ENCODE results near the gene TRAPPC6A. TPM values are rescaled to one million over a fixed set of nuclear protein-coding genes. Genes with fewer than 3 reads are reported as not detected.

Gene TRAPPC6A
- total and polyA plus RNA-seq, 2 of the 13 experiments (the other 11 are each of a cell fraction or from before 2014, with no cell fraction given), result 6.5 to 21.0 TPM

DNA sequence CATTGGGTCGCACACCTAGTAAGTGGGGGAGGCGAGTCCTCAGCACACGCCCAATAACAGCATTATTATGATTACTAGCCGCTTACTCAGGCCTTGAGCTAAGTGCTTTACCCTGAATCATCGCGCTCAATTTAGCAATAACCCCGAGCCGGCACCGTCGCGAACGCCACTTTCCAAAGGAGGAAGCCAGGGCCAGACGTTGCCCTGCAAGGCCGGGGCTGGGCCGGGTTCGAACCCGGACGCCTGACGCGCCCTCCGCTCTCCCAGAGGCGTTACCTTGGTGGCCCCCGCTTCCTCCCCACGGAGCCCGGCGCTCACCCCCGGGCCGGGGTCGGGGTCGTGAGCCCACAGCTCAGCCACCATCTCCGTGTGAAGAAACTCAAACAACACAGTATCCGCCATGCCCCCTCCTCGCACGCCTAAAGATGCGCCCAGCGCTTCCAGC is at the start of gene TRAPPC6A (continued):
- TF ChIP-seq, protein P1, sequence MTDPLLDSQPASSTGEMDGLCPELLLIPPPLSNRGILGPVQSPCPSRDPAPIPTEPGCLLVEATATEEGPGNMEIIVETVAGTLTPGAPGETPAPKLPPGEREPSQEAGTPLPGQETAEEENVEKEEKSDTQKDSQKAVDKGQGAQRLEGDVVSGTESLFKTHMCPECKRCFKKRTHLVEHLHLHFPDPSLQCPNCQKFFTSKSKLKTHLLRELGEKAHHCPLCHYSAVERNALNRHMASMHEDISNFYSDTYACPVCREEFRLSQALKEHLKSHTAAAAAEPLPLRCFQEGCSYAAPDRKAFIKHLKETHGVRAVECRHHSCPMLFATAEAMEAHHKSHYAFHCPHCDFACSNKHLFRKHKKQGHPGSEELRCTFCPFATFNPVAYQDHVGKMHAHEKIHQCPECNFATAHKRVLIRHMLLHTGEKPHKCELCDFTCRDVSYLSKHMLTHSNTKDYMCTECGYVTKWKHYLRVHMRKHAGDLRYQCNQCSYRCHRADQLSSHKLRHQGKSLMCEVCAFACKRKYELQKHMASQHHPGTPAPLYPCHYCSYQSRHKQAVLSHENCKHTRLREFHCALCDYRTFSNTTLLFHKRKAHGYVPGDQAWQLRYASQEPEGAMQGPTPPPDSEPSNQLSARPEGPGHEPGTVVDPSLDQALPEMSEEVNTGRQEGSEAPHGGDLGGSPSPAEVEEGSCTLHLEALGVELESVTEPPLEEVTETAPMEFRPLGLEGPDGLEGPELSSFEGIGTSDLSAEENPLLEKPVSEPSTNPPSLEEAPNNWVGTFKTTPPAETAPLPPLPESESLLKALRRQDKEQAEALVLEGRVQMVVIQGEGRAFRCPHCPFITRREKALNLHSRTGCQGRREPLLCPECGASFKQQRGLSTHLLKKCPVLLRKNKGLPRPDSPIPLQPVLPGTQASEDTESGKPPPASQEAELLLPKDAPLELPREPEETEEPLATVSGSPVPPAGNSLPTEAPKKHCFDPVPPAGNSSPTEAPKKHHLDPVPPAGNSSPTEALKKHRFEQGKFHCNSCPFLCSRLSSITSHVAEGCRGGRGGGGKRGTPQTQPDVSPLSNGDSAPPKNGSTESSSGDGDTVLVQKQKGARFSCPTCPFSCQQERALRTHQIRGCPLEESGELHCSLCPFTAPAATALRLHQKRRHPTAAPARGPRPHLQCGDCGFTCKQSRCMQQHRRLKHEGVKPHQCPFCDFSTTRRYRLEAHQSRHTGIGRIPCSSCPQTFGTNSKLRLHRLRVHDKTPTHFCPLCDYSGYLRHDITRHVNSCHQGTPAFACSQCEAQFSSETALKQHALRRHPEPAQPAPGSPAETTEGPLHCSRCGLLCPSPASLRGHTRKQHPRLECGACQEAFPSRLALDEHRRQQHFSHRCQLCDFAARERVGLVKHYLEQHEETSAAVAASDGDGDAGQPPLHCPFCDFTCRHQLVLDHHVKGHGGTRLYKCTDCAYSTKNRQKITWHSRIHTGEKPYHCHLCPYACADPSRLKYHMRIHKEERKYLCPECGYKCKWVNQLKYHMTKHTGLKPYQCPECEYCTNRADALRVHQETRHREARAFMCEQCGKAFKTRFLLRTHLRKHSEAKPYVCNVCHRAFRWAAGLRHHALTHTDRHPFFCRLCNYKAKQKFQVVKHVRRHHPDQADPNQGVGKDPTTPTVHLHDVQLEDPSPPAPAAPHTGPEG (CRISPR knock-in tag; IDR thresholded peaks at IDR 0.05), result no peak
- no peak for TF ChIP-seq SMAD1 (CRISPR knock-in tag; IDR thresholded peaks at IDR 0.05; ENCODE audit: borderline replicate concordance, low read depth)
- no peak for TF ChIP-seq ZNF614 (CRISPR knock-in tag; IDR thresholded peaks at IDR 0.05; ENCODE audit: borderline replicate concordance)
- TF ChIP-seq ZNF761 (CRISPR knock-in tag; conservative IDR thresholded peaks at IDR 0.05), result no peak
- TF ChIP-seq, protein P2, sequence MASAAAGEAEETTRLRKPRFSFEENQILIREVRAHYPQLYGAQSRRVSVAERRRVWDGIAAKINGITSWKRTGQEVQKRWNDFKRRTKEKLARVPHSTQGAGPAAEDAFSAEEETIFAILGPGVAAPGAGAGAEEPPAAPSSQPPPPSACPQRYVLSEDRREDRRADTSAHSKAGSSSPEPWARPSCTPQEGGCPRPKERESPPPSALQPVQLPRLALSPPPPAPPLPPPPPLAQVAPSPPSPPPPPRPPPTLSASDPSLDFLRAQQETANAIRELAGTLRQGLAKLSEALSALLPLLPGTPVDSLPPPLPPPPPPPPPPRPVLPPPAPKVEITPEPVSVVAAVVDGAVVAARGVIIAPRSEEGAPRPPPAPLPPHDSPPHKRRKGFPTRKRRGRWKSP (CRISPR knock-in tag; IDR thresholded peaks at IDR 0.05), result no peak; the same call in 1 of the 2 replicates
- TF ChIP-seq ZNF510 (CRISPR knock-in tag; IDR thresholded peaks at IDR 0.05; ENCODE audit: low read depth), result no peak
- no peak for TF ChIP-seq MTF1 (CRISPR knock-in tag; IDR thresholded peaks at IDR 0.05)
- TF ChIP-seq CENPX (CRISPR knock-in tag; IDR thresholded peaks at IDR 0.05), result no peak
- TF ChIP-seq, protein P3, sequence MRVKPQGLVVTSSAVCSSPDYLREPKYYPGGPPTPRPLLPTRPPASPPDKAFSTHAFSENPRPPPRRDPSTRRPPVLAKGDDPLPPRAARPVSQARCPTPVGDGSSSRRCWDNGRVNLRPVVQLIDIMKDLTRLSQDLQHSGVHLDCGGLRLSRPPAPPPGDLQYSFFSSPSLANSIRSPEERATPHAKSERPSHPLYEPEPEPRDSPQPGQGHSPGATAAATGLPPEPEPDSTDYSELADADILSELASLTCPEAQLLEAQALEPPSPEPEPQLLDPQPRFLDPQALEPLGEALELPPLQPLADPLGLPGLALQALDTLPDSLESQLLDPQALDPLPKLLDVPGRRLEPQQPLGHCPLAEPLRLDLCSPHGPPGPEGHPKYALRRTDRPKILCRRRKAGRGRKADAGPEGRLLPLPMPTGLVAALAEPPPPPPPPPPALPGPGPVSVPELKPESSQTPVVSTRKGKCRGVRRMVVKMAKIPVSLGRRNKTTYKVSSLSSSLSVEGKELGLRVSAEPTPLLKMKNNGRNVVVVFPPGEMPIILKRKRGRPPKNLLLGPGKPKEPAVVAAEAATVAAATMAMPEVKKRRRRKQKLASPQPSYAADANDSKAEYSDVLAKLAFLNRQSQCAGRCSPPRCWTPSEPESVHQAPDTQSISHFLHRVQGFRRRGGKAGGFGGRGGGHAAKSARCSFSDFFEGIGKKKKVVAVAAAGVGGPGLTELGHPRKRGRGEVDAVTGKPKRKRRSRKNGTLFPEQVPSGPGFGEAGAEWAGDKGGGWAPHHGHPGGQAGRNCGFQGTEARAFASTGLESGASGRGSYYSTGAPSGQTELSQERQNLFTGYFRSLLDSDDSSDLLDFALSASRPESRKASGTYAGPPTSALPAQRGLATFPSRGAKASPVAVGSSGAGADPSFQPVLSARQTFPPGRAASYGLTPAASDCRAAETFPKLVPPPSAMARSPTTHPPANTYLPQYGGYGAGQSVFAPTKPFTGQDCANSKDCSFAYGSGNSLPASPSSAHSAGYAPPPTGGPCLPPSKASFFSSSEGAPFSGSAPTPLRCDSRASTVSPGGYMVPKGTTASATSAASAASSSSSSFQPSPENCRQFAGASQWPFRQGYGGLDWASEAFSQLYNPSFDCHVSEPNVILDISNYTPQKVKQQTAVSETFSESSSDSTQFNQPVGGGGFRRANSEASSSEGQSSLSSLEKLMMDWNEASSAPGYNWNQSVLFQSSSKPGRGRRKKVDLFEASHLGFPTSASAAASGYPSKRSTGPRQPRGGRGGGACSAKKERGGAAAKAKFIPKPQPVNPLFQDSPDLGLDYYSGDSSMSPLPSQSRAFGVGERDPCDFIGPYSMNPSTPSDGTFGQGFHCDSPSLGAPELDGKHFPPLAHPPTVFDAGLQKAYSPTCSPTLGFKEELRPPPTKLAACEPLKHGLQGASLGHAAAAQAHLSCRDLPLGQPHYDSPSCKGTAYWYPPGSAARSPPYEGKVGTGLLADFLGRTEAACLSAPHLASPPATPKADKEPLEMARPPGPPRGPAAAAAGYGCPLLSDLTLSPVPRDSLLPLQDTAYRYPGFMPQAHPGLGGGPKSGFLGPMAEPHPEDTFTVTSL (CRISPR knock-in tag; IDR thresholded peaks at IDR 0.05; ENCODE audit: borderline replicate concordance), result no peak
- no peak for TF ChIP-seq RFXAP (CRISPR knock-in tag; IDR thresholded peaks at IDR 0.05; ENCODE audit: borderline replicate concordance)
- no peak for TF ChIP-seq ZNF777 (CRISPR knock-in tag; IDR thresholded peaks at IDR 0.05)
- no peak; the same call in 1 of the 2 replicates for TF ChIP-seq SMYD3 (CRISPR knock-in tag; IDR thresholded peaks at IDR 0.05)
- TF ChIP-seq NFKB2 (CRISPR knock-in tag; IDR thresholded peaks at IDR 0.05; ENCODE audit: borderline replicate concordance), result no peak
- TF ChIP-seq, protein P4, sequence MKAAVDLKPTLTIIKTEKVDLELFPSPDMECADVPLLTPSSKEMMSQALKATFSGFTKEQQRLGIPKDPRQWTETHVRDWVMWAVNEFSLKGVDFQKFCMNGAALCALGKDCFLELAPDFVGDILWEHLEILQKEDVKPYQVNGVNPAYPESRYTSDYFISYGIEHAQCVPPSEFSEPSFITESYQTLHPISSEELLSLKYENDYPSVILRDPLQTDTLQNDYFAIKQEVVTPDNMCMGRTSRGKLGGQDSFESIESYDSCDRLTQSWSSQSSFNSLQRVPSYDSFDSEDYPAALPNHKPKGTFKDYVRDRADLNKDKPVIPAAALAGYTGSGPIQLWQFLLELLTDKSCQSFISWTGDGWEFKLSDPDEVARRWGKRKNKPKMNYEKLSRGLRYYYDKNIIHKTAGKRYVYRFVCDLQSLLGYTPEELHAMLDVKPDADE (CRISPR knock-in tag; IDR thresholded peaks at IDR 0.05), result no peak
- TF ChIP-seq CBX1 (IDR thresholded peaks at IDR 0.05; ENCODE audit: low read depth), result no peak
- TF ChIP-seq ZNF224 (CRISPR knock-in tag; IDR thresholded peaks at IDR 0.05), result no peak

Data from HepG2 (cell line).